Brain microvascular endothelial cell (primary cell): Measurements from ENCODE around the gene DDAH1.

Experiments
- DNase-seq: peaks from one replicate; pipeline ENCODE4 v3.0.0-alpha.2; 2020
- H3K27ac ChIP-seq: fragments of 250-450 bp; sonication (Bioruptor Pico); 2 replicates; pipeline ENCODE4 v1.5.1; 2020; ENCODE audit warnings: mild to moderate bottlenecking, moderate library complexity
- H3K27me3 ChIP-seq: fragments of 250-450 bp; sonication (Bioruptor Pico); replicated peaks from 2 replicates; pipeline ENCODE4 v1.5.1; 2020; ENCODE audit warnings: mild to moderate bottlenecking
- H3K36me3 ChIP-seq: fragments of 250-450 bp; sonication (Bioruptor Pico); replicated peaks from 2 replicates; pipeline ENCODE4 v1.5.1; 2020; ENCODE audit warnings: mild to moderate bottlenecking
- H3K4me3 ChIP-seq: 2 replicates; pipeline ENCODE4 v1.5.1; 2011; ENCODE audit warnings: low read depth, mild to moderate bottlenecking, control low read depth, low read length, moderate library complexity
- CTCF ChIP-seq: IDR thresholded peaks from 2 replicates; pipeline ENCODE4 v1.5.1; 2011; ENCODE audit warnings: low read depth, mild to moderate bottlenecking, moderate library complexity, low read length, control low read depth, inconsistent platforms; ENCODE audit errors: missing control alignments
- in situ Hi-C: cut with HindIII; loops from 2 replicates; pipeline ENCODE4 v1.10.0; 2017; ENCODE audit warnings: low sequenced_read_pairs, low pct_ligation_motif_present

DDAH1 gene

DNA sequence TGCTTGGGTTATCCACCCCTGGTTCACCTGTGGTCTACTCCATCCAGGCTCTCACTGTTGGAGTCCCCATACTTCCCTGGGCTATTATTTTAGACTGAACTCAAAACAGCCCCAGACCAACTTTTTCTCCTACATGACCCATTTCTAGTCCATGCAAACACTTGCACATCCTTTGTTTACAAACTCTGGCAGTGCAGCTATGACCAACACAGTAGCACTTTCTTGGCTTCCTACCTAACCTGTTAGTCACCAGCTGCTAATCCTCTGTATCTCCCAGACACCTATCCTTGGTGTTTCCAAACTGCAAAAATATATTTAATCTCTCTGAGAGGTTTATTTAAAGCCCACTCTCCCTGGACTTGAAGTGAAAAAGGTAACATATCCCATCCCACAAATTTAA lies 90.8 kb downstream of the DDAH1 start:
- no peak for TF ChIP-seq CTCF
- peak; percentile 74 for DNase-seq
- no peaks in the 10 kb centered on the region for H3K27me3 ChIP-seq
- in situ Hi-C loops: no loop called here
- no peaks in the 10 kb centered on the region for H3K36me3 ChIP-seq
- no peak overlapping the region for H3K4me3 ChIP-seq
- H3K27ac ChIP-seq: peak overlapping the region; percentile 16

GRCh38 chr1:85373378-85373708 lies 91.6 kb downstream of the DDAH1 start:
- in situ Hi-C loops: no loop called here
- no peaks in the 10 kb centered on the region for H3K27me3 ChIP-seq
- no peaks in the 10 kb centered on the region for H3K36me3 ChIP-seq
- DNase-seq: no peak
- TF ChIP-seq CTCF: no peak
- H3K4me3 ChIP-seq: no peak overlapping the region
- H3K27ac ChIP-seq: no peak overlapping the region

DNA sequence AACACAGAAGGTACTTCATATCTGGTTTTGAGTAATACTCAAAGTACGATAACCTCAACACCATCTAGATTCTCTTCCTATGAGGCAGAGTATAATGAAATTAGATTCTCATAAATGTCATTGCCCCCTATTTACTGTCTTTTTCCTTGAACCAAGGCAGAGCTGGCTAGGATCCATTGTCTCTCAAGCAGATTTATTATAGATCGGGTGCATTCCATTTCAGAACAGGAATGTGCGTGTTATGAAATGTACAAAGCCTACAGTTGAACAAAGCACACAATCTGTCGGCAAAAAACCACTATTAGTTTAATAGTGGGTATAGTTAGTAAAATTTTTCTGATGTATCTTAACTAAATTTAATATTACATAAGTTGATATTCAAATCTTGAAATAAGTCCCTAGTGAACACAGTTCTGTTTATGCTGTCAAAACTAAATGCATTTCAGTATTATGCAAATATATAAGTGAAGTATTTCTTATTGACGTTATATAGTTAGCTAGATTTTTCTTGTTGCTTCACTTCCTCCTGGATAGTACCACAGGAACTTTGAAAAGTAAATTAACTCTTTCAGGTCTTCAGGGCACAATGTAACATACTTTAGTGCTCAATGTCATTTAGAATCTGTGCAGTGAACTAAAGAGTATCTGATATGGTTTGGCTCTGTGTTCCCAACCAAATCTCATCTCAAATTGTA lies 92.1 kb downstream of the DDAH1 start:
- no peak for TF ChIP-seq CTCF
- Histone ChIP-seq H3K4me3 (no peak overlapping the region), H3K27ac (peak overlapping the region; percentile 28), H3K27me3 (no peaks in the 10 kb centered on the region), H3K36me3 (no peaks in the 10 kb centered on the region)
- DNase-seq: peak; percentile 43
- in situ Hi-C loops: no loop called here

- in situ Hi-C loops: no loop called here
- no peaks in the 10 kb centered on the region for H3K27me3 ChIP-seq
- H3K36me3 ChIP-seq: no peaks in the 10 kb centered on the region
- H3K4me3 ChIP-seq: no peak overlapping the region
- DNase-seq: no peak
- TF ChIP-seq CTCF: no peak
- H3K27ac ChIP-seq: no peak overlapping the region
These were observed 93.9 kb downstream of the DDAH1 start for GRCh38 chr1:85371021-85371420.

DNA sequence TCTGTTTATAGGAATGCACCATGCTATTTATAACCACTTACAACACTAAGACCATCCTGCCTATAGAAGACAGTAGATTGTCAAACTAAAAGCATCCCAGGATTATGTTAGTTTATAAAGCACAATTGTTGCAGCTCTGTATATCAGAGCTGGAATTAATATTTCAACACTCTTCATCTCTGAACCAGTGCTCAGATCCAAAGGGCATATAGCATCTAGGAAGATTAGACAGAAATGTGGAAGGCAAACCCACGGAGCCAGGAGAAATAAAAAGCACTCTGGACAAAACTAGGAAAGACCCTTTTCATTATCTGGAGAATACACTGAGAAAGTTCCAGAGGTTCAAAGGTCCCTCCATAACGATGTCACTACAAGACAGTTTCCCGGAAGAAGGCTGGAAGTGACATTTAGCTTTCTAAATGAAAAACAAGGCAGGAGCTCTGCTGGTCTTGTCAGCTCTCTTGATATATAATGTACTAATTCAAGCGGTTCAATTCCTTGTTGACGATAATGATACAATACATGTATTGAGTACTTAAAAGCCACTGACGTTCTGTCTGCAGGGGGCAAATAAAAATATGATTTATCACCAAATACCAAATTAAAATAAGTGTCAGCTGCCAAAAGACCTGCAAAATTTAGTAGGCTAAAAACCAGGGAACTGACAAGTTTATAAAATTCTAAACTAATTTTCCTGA lies 96.7 kb downstream of the DDAH1 start:
- in situ Hi-C loops: no loop called here
- Histone ChIP-seq H3K27ac (no peak overlapping the region), H3K27me3 (no peaks in the 10 kb centered on the region), H3K4me3 (no peak overlapping the region), H3K36me3 (peaks cover 3% of the 10 kb centered on the region)
- no peak for TF ChIP-seq CTCF
- no peak for DNase-seq
